Effector memory CD4-positive, alpha-beta T cell (primary cell): ENCODE data around the gene PHACTR3.

Experiments
- DNase-seq, 3 donors: peaks; one replicate each; pipeline ENCODE4 v3.0.0-alpha.2; 2020
- H3K27ac ChIP-seq: 2 replicates; pipeline ENCODE4 v1.7.0; 2013; ENCODE audit warnings: mild to moderate bottlenecking, low read length, moderate library complexity; ENCODE audit not compliant: insufficient read depth, poor library complexity, severe bottlenecking
- H3K27me3 ChIP-seq: replicated peaks from 2 replicates; pipeline ENCODE4 v1.7.0; 2013; ENCODE audit warnings: mild to moderate bottlenecking, low read length; ENCODE audit not compliant: insufficient read depth, control insufficient read depth, poor library complexity, severe bottlenecking
- H3K36me3 ChIP-seq: 2 replicates; pipeline ENCODE4 v1.7.0; 2013; ENCODE audit warnings: mild to moderate bottlenecking, low read length, moderate library complexity; ENCODE audit not compliant: control insufficient read depth, insufficient read depth
- H3K4me1 ChIP-seq: 2 replicates; pipeline ENCODE4 v1.7.0; 2013; ENCODE audit warnings: low read length, mild to moderate bottlenecking; ENCODE audit not compliant: control insufficient read depth, insufficient read depth, poor library complexity, severe bottlenecking
- H3K4me3 ChIP-seq: 2 replicates; pipeline ENCODE4 v1.7.0; 2013; ENCODE audit warnings: low read length, low read depth, mild to moderate bottlenecking; ENCODE audit not compliant: insufficient read depth, poor library complexity, severe bottlenecking
- H3K9me3 ChIP-seq: 2 replicates; pipeline ENCODE4 v1.7.0; 2013; ENCODE audit warnings: mild to moderate bottlenecking, low read length, moderate library complexity; ENCODE audit not compliant: control insufficient read depth

PHACTR3 gene

DNA sequence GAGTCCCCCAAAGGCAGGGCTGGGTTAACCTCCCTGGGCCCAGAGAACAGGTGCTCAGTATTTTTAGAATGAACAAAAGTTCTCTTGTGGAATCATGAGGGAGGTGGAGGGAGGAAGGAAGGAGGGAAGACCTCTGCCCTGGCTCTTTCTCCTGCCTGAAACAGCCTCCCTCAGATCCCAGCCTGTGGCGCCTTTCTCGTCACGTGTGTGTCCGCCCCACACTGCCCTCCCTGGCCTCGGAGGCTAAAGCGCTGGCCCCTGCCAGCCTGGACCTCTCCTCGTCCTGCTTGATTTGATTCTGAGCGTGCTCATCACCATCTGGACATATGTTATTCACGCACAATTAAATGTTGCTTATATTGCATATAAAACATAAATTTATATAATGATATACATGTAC lies 40.9 kb downstream of the PHACTR3 start:
- no peak for DNase-seq
- no peaks in the 10 kb centered on the region for H3K4me1 ChIP-seq
- H3K36me3 ChIP-seq: no peaks in the 10 kb centered on the region
- H3K4me3 ChIP-seq: no peak overlapping the region
- H3K27me3 ChIP-seq: no peaks in the 10 kb centered on the region
- H3K9me3 ChIP-seq: no peaks in the 10 kb centered on the region
- H3K27ac ChIP-seq: no peak overlapping the region

DNA sequence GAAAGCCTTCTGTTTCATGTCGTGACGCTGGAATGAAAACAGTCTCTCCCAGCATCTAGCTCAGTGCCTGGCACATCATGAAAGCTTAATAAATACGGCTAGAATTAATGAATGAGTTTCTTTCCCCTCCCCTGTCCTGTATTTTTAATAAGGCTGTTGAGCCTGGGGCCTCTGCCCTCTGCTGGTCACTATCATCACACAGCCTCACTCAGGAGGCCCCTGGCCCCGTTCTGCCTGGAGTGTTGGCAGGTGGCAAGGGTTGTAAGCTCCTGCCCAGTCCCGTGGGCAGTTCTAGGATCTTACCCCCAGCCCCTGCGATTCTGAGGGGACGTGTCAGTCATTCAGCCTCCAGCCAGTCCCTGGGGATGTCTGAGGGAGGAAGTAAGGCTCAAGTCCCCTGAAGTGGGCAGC lies 41.4 kb downstream of the PHACTR3 start:
- no peaks in the 10 kb centered on the region for H3K36me3 ChIP-seq

DNA sequence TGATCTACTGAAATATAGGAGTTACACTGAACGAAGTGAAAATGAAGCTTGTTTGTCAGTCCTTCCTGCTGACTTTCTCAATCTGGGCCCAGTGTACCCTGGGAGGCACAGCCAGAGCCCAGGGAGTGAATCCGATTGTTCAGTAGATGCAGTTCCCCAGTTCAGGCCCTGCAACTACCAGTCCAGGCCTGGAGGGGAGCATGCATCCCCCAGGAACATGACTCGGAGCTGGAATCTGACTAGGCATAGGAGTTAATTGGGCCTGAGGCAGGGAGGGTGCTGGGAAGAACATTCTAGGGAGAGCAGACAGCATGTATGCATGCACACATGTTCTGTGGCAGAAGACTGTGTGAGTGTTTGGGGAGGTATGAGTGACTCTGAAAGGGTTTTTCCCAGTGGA lies 42.1 kb downstream of the PHACTR3 start:
- Histone ChIP-seq H3K9me3 (no peaks in the 10 kb centered on the region), H3K36me3 (no peaks in the 10 kb centered on the region), H3K4me3 (no peak overlapping the region), H3K27me3 (no peaks in the 10 kb centered on the region), H3K4me1 (no peaks in the 10 kb centered on the region), H3K27ac (no peak overlapping the region)
- no peak for DNase-seq

More for the DNA sequence above, 41.4 kb downstream of the PHACTR3 start:
- Histone ChIP-seq H3K9me3 (no peaks in the 10 kb centered on the region), H3K4me1 (no peaks in the 10 kb centered on the region), H3K4me3 (no peak overlapping the region), H3K27ac (no peak overlapping the region), H3K27me3 (no peaks in the 10 kb centered on the region)
- no peak for DNase-seq

DNA sequence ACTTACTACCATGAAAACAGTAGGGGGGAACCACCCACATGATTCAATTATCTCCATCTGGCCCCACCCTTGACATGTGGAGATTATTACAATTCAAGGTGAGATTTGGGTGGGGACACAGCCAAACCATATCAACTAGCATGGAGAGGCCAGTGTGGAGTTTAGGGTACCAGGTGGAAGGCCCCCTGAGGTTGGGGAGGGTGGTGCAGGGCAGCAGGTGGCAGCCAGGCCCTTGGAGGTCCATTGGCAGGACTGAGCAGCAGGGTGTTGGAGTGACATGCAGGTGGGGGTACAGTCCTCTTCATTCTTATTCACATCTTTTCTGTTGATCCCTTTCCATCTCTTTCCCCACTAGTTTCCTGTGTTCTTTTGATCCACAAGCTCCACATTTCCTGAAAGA lies 42.9 kb downstream of the PHACTR3 start:
- Histone ChIP-seq H3K9me3 (no peaks in the 10 kb centered on the region), H3K4me3 (no peak overlapping the region), H3K36me3 (no peaks in the 10 kb centered on the region), H3K4me1 (no peaks in the 10 kb centered on the region), H3K27ac (no peak overlapping the region), H3K27me3 (no peaks in the 10 kb centered on the region)
- no peak for DNase-seq

DNA sequence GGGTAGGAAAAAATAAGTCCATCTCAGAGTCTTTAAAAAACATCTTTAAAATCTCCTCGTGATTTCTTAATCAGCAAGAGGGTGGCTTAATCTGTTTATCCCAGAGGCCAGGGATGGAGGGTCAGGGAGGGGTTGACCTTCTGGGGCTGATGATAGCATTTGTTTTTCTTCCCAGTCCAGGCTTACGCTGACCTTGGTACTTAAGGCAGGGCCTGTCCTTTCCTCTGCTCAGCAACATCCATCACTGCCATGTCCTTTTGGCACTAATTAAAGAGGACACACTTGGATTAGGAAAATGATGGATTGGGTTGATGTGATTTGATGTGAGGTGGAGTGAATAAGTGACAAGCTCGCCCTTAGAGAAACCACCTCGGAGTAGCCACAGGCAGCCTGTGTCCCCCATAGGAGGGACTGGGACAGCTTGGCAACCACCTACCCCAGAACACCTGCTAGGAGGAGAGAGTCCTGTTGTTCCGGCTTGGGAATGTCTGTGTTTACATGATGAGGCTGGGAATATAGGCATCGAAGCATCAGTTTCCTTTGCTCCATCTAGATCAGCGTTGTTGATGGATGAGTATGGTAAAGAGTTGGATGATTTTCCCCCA lies 44.2 kb downstream of the PHACTR3 start:
- H3K9me3 ChIP-seq: no peaks in the 10 kb centered on the region
- H3K4me3 ChIP-seq: no peak overlapping the region
- H3K4me1 ChIP-seq: no peaks in the 10 kb centered on the region
- H3K27ac ChIP-seq: no peak overlapping the region
- H3K27me3 ChIP-seq: no peaks in the 10 kb centered on the region
- no peaks in the 10 kb centered on the region for H3K36me3 ChIP-seq
- no peak for DNase-seq

DNA sequence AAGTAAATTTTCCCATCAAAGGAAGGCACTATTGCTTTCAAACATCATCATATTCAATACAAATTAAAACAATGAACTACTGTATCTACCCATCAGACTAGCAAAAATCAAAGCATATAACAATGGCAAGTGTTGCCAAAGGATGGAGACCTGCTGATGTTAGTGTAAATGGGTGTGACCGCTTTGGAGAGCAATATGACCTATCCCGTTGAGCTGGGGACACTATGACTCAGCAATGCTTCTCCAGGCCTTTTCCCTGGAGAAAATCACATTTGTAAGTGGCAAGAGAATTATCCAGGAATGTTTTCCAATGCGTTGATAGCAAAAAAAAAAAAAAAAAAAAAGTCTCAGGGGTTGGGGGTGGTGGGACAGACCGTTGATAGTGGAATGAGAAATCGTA lies 46.1 kb downstream of the PHACTR3 start:
- Histone ChIP-seq H3K27me3 (no peaks in the 10 kb centered on the region), H3K36me3 (no peaks in the 10 kb centered on the region), H3K27ac (no peak overlapping the region), H3K4me1 (no peaks in the 10 kb centered on the region), H3K4me3 (no peak overlapping the region), H3K9me3 (no peaks in the 10 kb centered on the region)
- no peak for DNase-seq

DNA sequence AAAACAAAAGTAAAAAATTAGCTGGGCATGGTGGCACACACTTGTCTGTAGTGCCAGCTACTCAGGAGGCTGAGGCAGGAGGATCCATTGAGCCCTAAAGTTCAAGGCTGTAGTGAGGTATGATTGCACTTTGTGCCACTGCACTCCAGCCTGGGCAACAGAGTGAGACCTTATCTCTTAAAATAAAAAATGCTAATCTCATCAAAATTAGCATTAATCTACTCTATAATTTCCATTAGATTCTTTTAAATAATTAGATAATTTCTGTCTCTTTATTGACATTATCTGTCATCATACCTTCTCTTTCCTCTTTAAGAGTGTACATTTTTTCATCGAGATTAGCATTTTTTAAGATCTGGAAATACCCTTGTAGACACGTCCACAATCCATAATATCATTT lies 48.0 kb downstream of the PHACTR3 start:
- H3K4me3 ChIP-seq: no peak overlapping the region
- H3K27ac ChIP-seq: no peak overlapping the region
- H3K4me1 ChIP-seq: no peaks in the 10 kb centered on the region
- no peaks in the 10 kb centered on the region for H3K36me3 ChIP-seq
- DNase-seq: no peak
- no peaks in the 10 kb centered on the region for H3K27me3 ChIP-seq
- peaks cover 2% of the 10 kb centered on the region for H3K9me3 ChIP-seq

DNA sequence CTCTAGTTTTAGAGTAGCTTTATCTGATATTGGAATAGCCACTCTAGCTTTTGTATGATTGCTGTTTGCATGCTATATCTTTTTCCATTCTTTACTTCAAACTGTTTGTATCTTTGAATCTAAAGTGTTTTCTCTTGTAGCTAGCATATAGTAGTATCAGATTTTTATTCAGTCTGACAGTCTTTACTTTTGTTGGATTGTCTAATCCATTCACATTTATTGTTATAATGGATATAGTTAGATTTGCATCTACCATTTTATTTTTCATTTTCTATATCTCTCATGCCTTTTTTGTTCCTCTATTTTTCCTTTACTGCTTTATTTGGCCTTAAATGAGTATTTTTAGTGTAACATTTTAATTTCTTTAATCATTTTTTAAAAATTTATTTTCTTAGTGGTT lies 52.1 kb downstream of the PHACTR3 start:
- Histone ChIP-seq H3K27me3 (no peaks in the 10 kb centered on the region), H3K9me3 (peaks cover 7% of the 10 kb centered on the region), H3K36me3 (no peaks in the 10 kb centered on the region), H3K4me3 (no peak overlapping the region), H3K4me1 (no peaks in the 10 kb centered on the region), H3K27ac (no peak overlapping the region)
- DNase-seq: no peak

DNA sequence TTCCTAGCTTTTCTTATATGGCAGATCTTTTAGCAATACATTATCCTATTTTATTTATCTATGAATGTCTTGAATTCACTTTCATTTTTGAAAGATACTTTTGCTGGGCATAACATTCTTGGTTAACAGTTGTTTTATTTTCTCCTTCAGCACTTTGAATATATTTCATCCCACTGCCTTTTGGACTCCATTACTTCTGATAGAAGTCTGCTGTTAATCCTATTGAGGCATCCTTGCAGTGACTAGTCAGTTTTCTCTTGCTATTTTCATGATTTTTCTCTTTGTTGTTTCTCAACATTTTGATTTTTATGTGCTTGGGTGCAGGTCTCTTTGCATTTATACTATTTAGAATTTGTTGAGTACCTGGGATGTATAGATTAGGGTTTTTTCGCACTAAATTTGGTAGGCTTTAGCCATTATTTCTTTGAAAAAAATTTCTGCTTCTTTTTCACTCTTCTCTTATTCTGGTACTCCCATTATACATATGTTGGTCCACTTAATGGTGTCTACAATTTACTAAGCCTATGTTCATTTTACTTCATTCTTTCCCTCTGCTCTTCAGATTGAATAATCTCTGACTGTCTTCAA lies 53.2 kb downstream of the PHACTR3 start:
- DNase-seq: no peak

DNA sequence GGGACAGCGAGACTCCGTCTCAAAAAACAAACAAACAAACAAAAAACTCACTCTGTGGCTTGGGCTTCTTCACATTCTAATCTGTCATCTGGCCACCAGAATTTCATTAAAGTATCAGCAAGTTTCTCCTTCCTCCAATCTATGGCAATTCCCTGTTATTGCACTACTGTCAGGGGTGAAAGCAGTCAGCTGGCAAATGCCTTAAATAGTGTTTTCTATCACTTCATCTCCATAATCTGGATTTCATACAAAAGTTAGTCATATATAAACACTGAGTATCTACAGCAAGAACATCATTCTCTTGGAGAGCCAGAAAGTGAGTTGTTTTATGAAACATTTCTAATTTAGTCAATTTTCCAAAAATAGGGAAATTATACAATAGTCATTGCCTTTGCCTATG lies 56.1 kb downstream of the PHACTR3 start:
- H3K4me3 ChIP-seq: no peak overlapping the region
- H3K27me3 ChIP-seq: no peaks in the 10 kb centered on the region
- no peak for DNase-seq
- peaks cover 7% of the 10 kb centered on the region for H3K9me3 ChIP-seq
- H3K4me1 ChIP-seq: no peaks in the 10 kb centered on the region
- no peak overlapping the region for H3K27ac ChIP-seq
- no peaks in the 10 kb centered on the region for H3K36me3 ChIP-seq

More for the DNA sequence above, 53.2 kb downstream of the PHACTR3 start:
- H3K9me3 ChIP-seq: peaks cover 7% of the 10 kb centered on the region
- H3K27me3 ChIP-seq: no peaks in the 10 kb centered on the region
- H3K36me3 ChIP-seq: no peaks in the 10 kb centered on the region
- no peak overlapping the region for H3K4me3 ChIP-seq
- no peaks in the 10 kb centered on the region for H3K4me1 ChIP-seq
- no peak overlapping the region for H3K27ac ChIP-seq
